ENCODE results near the gene C1GALT1. TPM values are rescaled to one million over a fixed set of nuclear protein-coding genes. Genes with fewer than 3 reads are reported as not detected.

The C1GALT1 gene
- total RNA-seq, 1 donor from 2014 or later: 25.2 TPM

DNA sequence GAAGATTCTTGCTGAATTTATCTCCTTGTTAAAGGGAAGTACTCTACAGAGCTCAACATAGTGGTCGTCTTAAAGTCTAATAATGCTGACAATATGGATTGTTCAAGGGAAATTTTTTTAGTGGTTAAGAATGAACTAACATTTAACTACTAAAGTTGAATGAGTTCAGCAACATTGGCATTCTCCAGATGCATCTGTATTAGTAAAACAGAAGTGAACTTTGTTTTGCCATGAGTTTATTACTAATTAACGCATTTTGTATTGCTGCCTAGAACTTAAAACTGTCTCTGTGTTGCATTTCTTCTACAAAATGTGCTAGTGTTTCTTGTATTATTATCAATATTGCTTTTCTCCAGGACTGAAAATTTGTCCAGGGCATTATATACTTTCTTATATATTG lies 67.5 kb downstream of the C1GALT1 start:
- H3K27ac Mint-ChIP-seq (ENCODE audit: unreplicated experiment): no peak overlapping the region
- no peak overlapping the region for H3K4me3 Mint-ChIP-seq (ENCODE audit: unreplicated experiment)
- TF ChIP-seq, protein P1, sequence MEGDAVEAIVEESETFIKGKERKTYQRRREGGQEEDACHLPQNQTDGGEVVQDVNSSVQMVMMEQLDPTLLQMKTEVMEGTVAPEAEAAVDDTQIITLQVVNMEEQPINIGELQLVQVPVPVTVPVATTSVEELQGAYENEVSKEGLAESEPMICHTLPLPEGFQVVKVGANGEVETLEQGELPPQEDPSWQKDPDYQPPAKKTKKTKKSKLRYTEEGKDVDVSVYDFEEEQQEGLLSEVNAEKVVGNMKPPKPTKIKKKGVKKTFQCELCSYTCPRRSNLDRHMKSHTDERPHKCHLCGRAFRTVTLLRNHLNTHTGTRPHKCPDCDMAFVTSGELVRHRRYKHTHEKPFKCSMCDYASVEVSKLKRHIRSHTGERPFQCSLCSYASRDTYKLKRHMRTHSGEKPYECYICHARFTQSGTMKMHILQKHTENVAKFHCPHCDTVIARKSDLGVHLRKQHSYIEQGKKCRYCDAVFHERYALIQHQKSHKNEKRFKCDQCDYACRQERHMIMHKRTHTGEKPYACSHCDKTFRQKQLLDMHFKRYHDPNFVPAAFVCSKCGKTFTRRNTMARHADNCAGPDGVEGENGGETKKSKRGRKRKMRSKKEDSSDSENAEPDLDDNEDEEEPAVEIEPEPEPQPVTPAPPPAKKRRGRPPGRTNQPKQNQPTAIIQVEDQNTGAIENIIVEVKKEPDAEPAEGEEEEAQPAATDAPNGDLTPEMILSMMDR (IDR thresholded peaks at IDR 0.05): no peak
- H3K27me3 Mint-ChIP-seq (ENCODE audit: low read depth): no peaks in the 10 kb centered on the region
- H3K9me3 Mint-ChIP-seq (ENCODE audit: low read depth): no peaks in the 10 kb centered on the region
- DNase-seq (ENCODE audit: low spot score): no peak
- H3K36me3 Mint-ChIP-seq (ENCODE audit: low read depth): no peaks in the 10 kb centered on the region
- peaks cover 2% of the 10 kb centered on the region for H3K4me1 Mint-ChIP-seq (ENCODE audit: low read depth)

GRCh38 chr7:7251742-7252141 lies 69.4 kb downstream of the C1GALT1 start:
- TF ChIP-seq, protein P1 (IDR thresholded peaks at IDR 0.05): no peak
- Mint-ChIP-seq H3K27me3 (ENCODE audit: low read depth) (no peaks in the 10 kb centered on the region), H3K4me3 (ENCODE audit: unreplicated experiment) (no peak overlapping the region), H3K9me3 (ENCODE audit: low read depth) (no peaks in the 10 kb centered on the region), H3K36me3 (ENCODE audit: low read depth) (no peaks in the 10 kb centered on the region), H3K4me1 (ENCODE audit: low read depth) (peaks cover 1% of the 10 kb centered on the region), H3K27ac (ENCODE audit: unreplicated experiment) (no peak overlapping the region)
- no peak for DNase-seq (ENCODE audit: low spot score)

- H3K9me3 Mint-ChIP-seq (ENCODE audit: low read depth): no peaks in the 10 kb centered on the region
- TF ChIP-seq, protein P1 (IDR thresholded peaks at IDR 0.05): no peak
- H3K4me1 Mint-ChIP-seq (ENCODE audit: low read depth): peaks cover 11% of the 10 kb centered on the region
- no peaks in the 10 kb centered on the region for H3K36me3 Mint-ChIP-seq (ENCODE audit: low read depth)
- DNase-seq (ENCODE audit: low spot score): no peak
- no peaks in the 10 kb centered on the region for H3K27me3 Mint-ChIP-seq (ENCODE audit: low read depth)
- no peak overlapping the region for H3K4me3 Mint-ChIP-seq (ENCODE audit: unreplicated experiment)
- H3K27ac Mint-ChIP-seq (ENCODE audit: unreplicated experiment): no peak overlapping the region
Measured at GRCh38 chr7:7254319-7254718, 72.0 kb downstream of the C1GALT1 start.

GRCh38 chr7:7254908-7255307 lies 72.6 kb downstream of the C1GALT1 start:
- H3K36me3 Mint-ChIP-seq (ENCODE audit: low read depth): peaks cover 2% of the 10 kb centered on the region
- TF ChIP-seq, protein P1 (IDR thresholded peaks at IDR 0.05): no peak
- DNase-seq (ENCODE audit: low spot score): no peak
- H3K4me1 Mint-ChIP-seq (ENCODE audit: low read depth): peaks cover 11% of the 10 kb centered on the region
- H3K27me3 Mint-ChIP-seq (ENCODE audit: low read depth): no peaks in the 10 kb centered on the region
- H3K9me3 Mint-ChIP-seq (ENCODE audit: low read depth): no peaks in the 10 kb centered on the region
- H3K4me3 Mint-ChIP-seq (ENCODE audit: unreplicated experiment): no peak overlapping the region
- no peak overlapping the region for H3K27ac Mint-ChIP-seq (ENCODE audit: unreplicated experiment)

DNA sequence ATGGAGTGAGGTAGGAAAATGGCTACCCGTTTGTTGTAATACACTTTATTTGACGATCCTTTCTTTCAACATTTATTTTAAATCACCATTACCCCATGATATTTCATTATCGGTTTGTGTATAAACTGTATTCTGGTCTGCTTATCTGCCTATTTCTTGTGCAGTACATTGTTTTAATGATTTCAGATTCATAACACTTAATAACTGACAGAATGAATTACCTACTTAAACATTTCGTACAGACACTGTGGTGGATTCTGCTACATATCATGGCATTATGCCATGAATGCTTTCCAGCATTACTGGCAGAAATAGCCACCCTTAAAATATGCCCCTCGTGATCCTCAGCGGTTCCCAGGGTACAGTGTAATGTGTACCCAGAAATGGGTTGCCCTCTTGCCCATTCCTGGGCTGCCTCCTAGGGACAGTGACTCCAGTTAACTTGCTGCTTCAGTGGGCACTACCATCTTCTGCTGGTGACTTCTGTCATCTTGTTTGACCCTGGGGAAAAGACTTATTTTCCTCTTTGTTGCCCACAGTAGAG lies 74.5 kb downstream of the C1GALT1 start:
- Mint-ChIP-seq H3K4me1 (ENCODE audit: low read depth) (peaks cover 11% of the 10 kb centered on the region), H3K9me3 (ENCODE audit: low read depth) (peaks cover 10% of the 10 kb centered on the region), H3K36me3 (ENCODE audit: low read depth) (peaks cover 2% of the 10 kb centered on the region), H3K27me3 (ENCODE audit: low read depth) (no peaks in the 10 kb centered on the region), H3K4me3 (ENCODE audit: unreplicated experiment) (no peak overlapping the region), H3K27ac (ENCODE audit: unreplicated experiment) (no peak overlapping the region)
- DNase-seq (ENCODE audit: low spot score): no peak
- TF ChIP-seq, protein P1 (IDR thresholded peaks at IDR 0.05): no peak
